BLaER1 treated with 17β-estradiol and CSF1 and Interleukin-3, amounts not matched to agents 10 nM and 100 nM (cell line): ENCODE results near the gene COL5A3.

Experiments used
- H3K27ac ChIP-seq, 11 experiments: shearing (Covaris generic); formaldehyde crosslinking; 2 replicates each; pipeline ENCODE4 v1.8.1; 2022
- H3K27me3 ChIP-seq, 11 experiments: shearing (Covaris generic); formaldehyde crosslinking; 2 replicates each; pipeline ENCODE4 v1.8.1; 2022
- H3K36me3 ChIP-seq, 11 experiments: shearing (Covaris generic); formaldehyde crosslinking; 2 replicates each; pipeline ENCODE4 v1.8.1; 2022
- H3K4me1 ChIP-seq, 10 experiments: shearing (Covaris generic); formaldehyde crosslinking; 2 replicates each; pipeline ENCODE4 v1.8.1; 2022
- H3K4me2 ChIP-seq, 11 experiments: shearing (Covaris generic); formaldehyde crosslinking; 2 replicates each; pipeline ENCODE4 v1.8.1; 2022
- H3K4me3 ChIP-seq, 10 experiments: shearing (Covaris generic); formaldehyde crosslinking; 2 replicates each; pipeline ENCODE4 v1.8.1; 2022
- H3K9ac ChIP-seq, 11 experiments: shearing (Covaris generic); formaldehyde crosslinking; 2 replicates each; pipeline ENCODE4 v1.8.1; 2022
- H3K9me3 ChIP-seq, 11 experiments: shearing (Covaris generic); formaldehyde crosslinking; replicated peaks in 1 of 11; 2 replicates each; pipeline ENCODE4 v1.8.1; 2022
- H4K20me1 ChIP-seq, 11 experiments: shearing (Covaris generic); formaldehyde crosslinking; 2 replicates each; pipeline ENCODE4 v1.8.1; 2022
- Cebpa-rat ChIP-seq, 11 experiments: shearing (Covaris generic); IDR thresholded peaks; 2 replicates each; pipeline ENCODE4 v1.8.1; 2022

The COL5A3 gene

GRCh38 chr19:9911524-9912185 is 98.6 kb downstream of the COL5A3 start:
- Histone ChIP-seq H3K4me3 (no peak overlapping the region), H3K36me3 (no peaks in the 10 kb centered on the region), H4K20me1 (peaks cover 0 to 15% (median 0%) of the 10 kb centered on the region in 11 experiments; a peak in 6 of 22 replicates), H3K27me3 (peaks cover 36 to 61% (median 57%) of the 10 kb centered on the region in 11 experiments), H3K4me2 (no peak overlapping the region), H3K27ac (no peak overlapping the region), H3K9me3 (no peaks in the 10 kb centered on the region), H3K9ac (no peak overlapping the region), H3K4me1 (peaks cover 0 to 6% (median 3%) of the 10 kb centered on the region in 10 experiments; a peak in 9 of 20 replicates)
- TF ChIP-seq Cebpa-rat (IDR thresholded peaks at IDR 0.05) = no peak

- H3K9ac ChIP-seq = no peak overlapping the region
- no peak for TF ChIP-seq Cebpa-rat (IDR thresholded peaks at IDR 0.05)
- peaks cover 36 to 61% (median 57%) of the 10 kb centered on the region in 11 experiments for H3K27me3 ChIP-seq
- no peaks in the 10 kb centered on the region for H3K36me3 ChIP-seq
- peaks cover 0 to 5% (median 3%) of the 10 kb centered on the region in 10 experiments; a peak in 7 of 20 replicates for H3K4me1 ChIP-seq
- peaks cover 0 to 15% (median 0%) of the 10 kb centered on the region in 11 experiments; a peak in 6 of 22 replicates for H4K20me1 ChIP-seq
- no peak overlapping the region for H3K27ac ChIP-seq
- no peaks in the 10 kb centered on the region for H3K9me3 ChIP-seq
- H3K4me3 ChIP-seq = no peak overlapping the region
- H3K4me2 ChIP-seq = no peak overlapping the region
Observed at GRCh38 chr19:9910625-9911024, 99.7 kb downstream of the COL5A3 start.
